ENCODE results near the gene SLX9. TPM values are rescaled to one million over a fixed set of nuclear protein-coding genes. Genes with fewer than 3 reads are reported as not detected.

SLX9 gene
- polyA plus RNA-seq, 1 donor from 2014 or later = 15.4 TPM

- Histone ChIP-seq H3K9ac (ENCODE audit: low read length) (no peak overlapping the region), H3K27me3 (ENCODE audit: insufficient read depth, low read depth, low read length) (no peaks in the 10 kb centered on the region), H3K79me2 (replicated peaks; ENCODE audit: insufficient read depth, low read length) (no peaks in the 10 kb centered on the region), H3K4me2 (ENCODE audit: low read length) (no peak overlapping the region), H3K36me3 (ENCODE audit: insufficient read depth, low read length) (no peaks in the 10 kb centered on the region), H4K20me1 (ENCODE audit: insufficient read depth) (no peaks in the 10 kb centered on the region), H3K9me3 (ENCODE audit: low read length) (no peaks in the 10 kb centered on the region), H2AFZ (ENCODE audit: low read depth, low read length) (no peak overlapping the region), H3K4me3 (ENCODE audit: low read length) (no peak overlapping the region), H3K9me2 (ENCODE audit: insufficient read depth, low read length) (no peaks in the 10 kb centered on the region), H3F3A (ENCODE audit: insufficient read depth, low read length, poor library complexity, severe bottlenecking) (no peaks in the 10 kb centered on the region), H3K27ac (ENCODE audit: low read length) (no peak overlapping the region)
- TF ChIP-seq EP300 (conservative IDR thresholded peaks at IDR 0.05; ENCODE audit: poor library complexity, severe bottlenecking) = no peak
- no peak for TF ChIP-seq CTCF (IDR thresholded peaks at IDR 0.05; ENCODE audit: poor library complexity, severe bottlenecking)
- no peak for TF ChIP-seq TAF1 (IDR thresholded peaks at IDR 0.05; ENCODE audit: low read depth)
- TF ChIP-seq POLR2AphosphoS5 (IDR thresholded peaks at IDR 0.05) = no peak
- TF ChIP-seq MXI1 (conservative IDR thresholded peaks at IDR 0.05; ENCODE audit: poor library complexity, severe bottlenecking) = no peak
- TF ChIP-seq REST (IDR thresholded peaks at IDR 0.05; ENCODE audit: borderline replicate concordance) = no peak
Observed at GRCh38 chr21:44999428-44999971, 59.7 kb downstream of the SLX9 start.

- H3F3A ChIP-seq (ENCODE audit: insufficient read depth, low read length, poor library complexity, severe bottlenecking) = no peaks in the 10 kb centered on the region
- no peaks in the 10 kb centered on the region for H3K9me2 ChIP-seq (ENCODE audit: insufficient read depth, low read length)
- no peak overlapping the region for H3K4me2 ChIP-seq (ENCODE audit: low read length)
- H3K79me2 ChIP-seq (replicated peaks; ENCODE audit: insufficient read depth, low read length) = no peaks in the 10 kb centered on the region
- H3K27me3 ChIP-seq (ENCODE audit: insufficient read depth, low read depth, low read length) = no peaks in the 10 kb centered on the region
- no peak overlapping the region for H3K4me3 ChIP-seq (ENCODE audit: low read length)
- no peaks in the 10 kb centered on the region for H3K9me3 ChIP-seq (ENCODE audit: low read length)
- no peak overlapping the region for H3K9ac ChIP-seq (ENCODE audit: low read length)
- no peaks in the 10 kb centered on the region for H4K20me1 ChIP-seq (ENCODE audit: insufficient read depth)
- no peak overlapping the region for H3K27ac ChIP-seq (ENCODE audit: low read length)
- no peaks in the 10 kb centered on the region for H3K36me3 ChIP-seq (ENCODE audit: insufficient read depth, low read length)
- no peak overlapping the region for H2AFZ ChIP-seq (ENCODE audit: low read depth, low read length)
- TF ChIP-seq TAF1 (IDR thresholded peaks at IDR 0.05; ENCODE audit: low read depth) (no peak), CTCF (IDR thresholded peaks at IDR 0.05; ENCODE audit: poor library complexity, severe bottlenecking) (no peak), EP300 (conservative IDR thresholded peaks at IDR 0.05; ENCODE audit: poor library complexity, severe bottlenecking) (no peak), REST (IDR thresholded peaks at IDR 0.05; ENCODE audit: borderline replicate concordance) (no peak), MXI1 (conservative IDR thresholded peaks at IDR 0.05; ENCODE audit: poor library complexity, severe bottlenecking) (no peak), POLR2AphosphoS5 (IDR thresholded peaks at IDR 0.05) (no peak), EZH2 (IDR thresholded peaks at IDR 0.05; ENCODE audit: borderline replicate concordance, insufficient read depth, low read length, poor library complexity, severe bottlenecking) (no peak), RAD21 (conservative IDR thresholded peaks at IDR 0.05) (no peak), SMC3 (conservative IDR thresholded peaks at IDR 0.05; ENCODE audit: poor library complexity) (no peak)
Observed at GRCh38 chr21:44999972-45000636, 60.3 kb downstream of the SLX9 start.
